H1 (cell line): ENCODE results near the gene TMEM163. TPM values are rescaled to one million over a fixed set of nuclear protein-coding genes. Genes with fewer than 3 reads are reported as not detected.

Experiments
- GTF2F1 ChIP-seq: IDR thresholded peaks from 2 replicates; pipeline ENCODE4 v1.6.1; 2012; ENCODE audit warnings: low read depth, low read length, improper control_type of control experiment, borderline replicate concordance
- HDAC6 ChIP-seq: IDR thresholded peaks from one replicate; pipeline ENCODE4 v1.7.1; 2012; ENCODE audit warnings: low read depth, mild to moderate bottlenecking, inconsistent platforms, low read length, moderate library complexity
- RAD21 ChIP-seq, 2 experiments: IDR thresholded peaks in 1 of 2; conservative IDR thresholded peaks in 1 of 2; 2 replicates each; pipeline ENCODE4 v1.6.1; 2011; ENCODE audit warnings: low read depth in 2 of 2, low read length in 2 of 2, improper control_type of control experiment in 1 of 2, inconsistent platforms in 1 of 2, mild to moderate bottlenecking in 1 of 2, moderate library complexity in 1 of 2
- polyA plus RNA-seq, 7 experiments: library from polyadenylated mRNA; depleted of rRNA in 3 of 7; stranded (reverse) in 5 of 7; unstranded in 2 of 7; fragments of >200 nt in 5 of 7; fragments of 200-250 nt in 2 of 7; gene quantifications; 1 replicate in 5 of 7; 2 replicates in 1 of 7; 4 replicates in 1 of 7; pipeline versions ENCODE4 v1.2.1 to v1.2.3, GENCODE V29; 2011 to 2013; ENCODE audit warnings: missing spikeins in 2 of 7, mixed read lengths in 2 of 7
- total RNA-seq: library from RNA; stranded (reverse); fragmentation: NEBNext Ultra II Directional; extraction: Animal tissue kit (Norgen Biotek cat#: 25700); gene quantifications from 2 replicates; pipeline ENCODE4 v1.2.1, GENCODE V29; 2021

Gene TMEM163
- total and polyA plus RNA-seq, 2 of the 8 experiments (the other 6 are each of a cell fraction or from before 2014, with no cell fraction given): 2.8 to 3.2 TPM

- TF ChIP-seq HDAC6 (no peak), RAD21 (IDR thresholded peaks at IDR 0.05 in 1 of 2, conservative IDR thresholded peaks at IDR 0.05 in 1 of 2; ENCODE audit: low read depth in 2 of 2, low read length in 2 of 2) (no peak), GTF2F1 (no peak)
Measured at GRCh38 chr2:134482131-134482723, 236.6 kb downstream of the TMEM163 start (continued).
